Measurements from ENCODE around the gene NCS1.

NCS1 gene

GRCh38 chr9:130177898-130178805 is 5.9 kb downstream of the NCS1 start:
- no peak for DNase-seq

GRCh38 chr9:130179331-130179907 is 7.2 kb downstream of the NCS1 start:
- no peak for DNase-seq

GRCh38 chr9:130180516-130180915 is 8.3 kb downstream of the NCS1 start:
- DNase-seq = no peak

- no peak for DNase-seq
Measured at GRCh38 chr9:130181678-130182380, 9.6 kb downstream of the NCS1 start.

- no peak for DNase-seq
Measured at GRCh38 chr9:130182381-130182909, 10.2 kb downstream of the NCS1 start.

- DNase-seq = no peak
Measured at GRCh38 chr9:130183133-130183762, 11.0 kb downstream of the NCS1 start.

- DNase-seq = no peak
Measured at GRCh38 chr9:130185017-130185416, 12.8 kb downstream of the NCS1 start.

GRCh38 chr9:130185490-130186031 is 13.4 kb downstream of the NCS1 start:
- no peak for DNase-seq

- DNase-seq = no peak
Measured at GRCh38 chr9:130186051-130186450, 13.8 kb downstream of the NCS1 start.

- DNase-seq = no peak
Measured at GRCh38 chr9:130186839-130187522, 14.8 kb downstream of the NCS1 start.

- DNase-seq = no peak
Measured at GRCh38 chr9:130187523-130187846, 15.3 kb downstream of the NCS1 start.

- DNase-seq = no peak
Measured at GRCh38 chr9:130188860-130189481, 16.8 kb downstream of the NCS1 start.

GRCh38 chr9:130189840-130190239 is 17.6 kb downstream of the NCS1 start:
- no peak for DNase-seq

GRCh38 chr9:130191068-130191748 is 19.0 kb downstream of the NCS1 start:
- no peak for DNase-seq

GRCh38 chr9:130191749-130192120 is 19.5 kb downstream of the NCS1 start:
- DNase-seq = no peak

GRCh38 chr9:130192382-130192999 is 20.3 kb downstream of the NCS1 start:
- DNase-seq = no peak

- DNase-seq = no peak
Measured at GRCh38 chr9:130193103-130193502, 20.9 kb downstream of the NCS1 start.

GRCh38 chr9:130193531-130194377 is 21.6 kb downstream of the NCS1 start:
- DNase-seq = no peak

- DNase-seq = no peak
Measured at GRCh38 chr9:130194378-130194932, 22.3 kb downstream of the NCS1 start.
